HG03066 (cell line): ENCODE data around the gene CD164.
"Not testable (repeated sequence)": the region's sequence is repeated elsewhere in the genome, so short reads cannot be mapped to it uniquely, and the experiment has no call there.

ENCODE experiments used
- ATAC-seq: cut with Tn5 transposase; IDR thresholded peaks from one replicate; pipeline ENCODE4 v1.9.1; 2021; ENCODE audit warnings: low read depth; ENCODE audit not compliant: unreplicated experiment

Gene CD164

DNA sequence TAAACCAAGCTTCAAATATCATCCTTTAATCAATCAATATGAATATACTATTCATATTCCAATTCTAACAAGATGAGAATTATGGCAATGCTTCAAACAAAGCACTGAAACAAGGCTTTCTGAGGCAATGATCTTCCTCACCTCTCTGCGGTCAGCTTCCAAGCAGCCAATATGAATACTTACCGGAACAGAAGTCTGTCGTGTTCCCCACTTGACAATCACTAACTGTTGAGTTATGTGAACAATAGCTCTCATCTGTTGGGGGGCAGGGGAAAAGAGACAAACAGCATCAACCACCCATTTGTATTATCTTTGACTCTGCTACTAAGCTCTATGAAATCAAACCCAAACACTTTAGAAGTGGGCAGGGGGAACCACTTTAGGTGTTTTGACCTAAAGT, 4.5 kb downstream of the CD164 start:
- ATAC-seq: no peak

DNA sequence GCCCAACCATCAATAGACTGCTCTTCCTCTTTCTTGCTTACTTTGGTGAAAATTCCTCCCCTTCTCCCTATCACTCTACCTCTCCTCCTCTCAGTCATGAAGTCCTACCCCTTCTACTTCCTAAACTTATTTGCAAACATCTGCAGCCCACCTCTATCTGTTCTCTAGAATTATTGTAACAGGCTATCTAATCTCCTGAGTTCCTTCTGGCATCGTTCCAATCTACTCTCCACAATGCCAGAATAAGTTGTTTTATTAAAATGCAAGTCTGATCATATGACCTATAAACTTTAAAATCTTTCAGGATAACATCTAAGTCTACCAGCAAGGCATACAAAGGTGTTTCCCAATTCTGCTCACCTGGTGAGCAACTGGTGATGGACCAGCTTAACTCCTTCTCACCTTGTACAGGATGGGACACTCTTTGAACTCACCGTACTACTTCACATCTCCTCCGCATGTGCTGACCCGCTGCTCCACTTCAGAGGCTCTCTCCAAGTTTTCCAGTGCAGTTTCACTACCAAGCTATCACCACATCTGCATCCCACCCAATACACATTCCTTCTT, 7.9 kb downstream of the CD164 start:
- ATAC-seq: no peak

DNA sequence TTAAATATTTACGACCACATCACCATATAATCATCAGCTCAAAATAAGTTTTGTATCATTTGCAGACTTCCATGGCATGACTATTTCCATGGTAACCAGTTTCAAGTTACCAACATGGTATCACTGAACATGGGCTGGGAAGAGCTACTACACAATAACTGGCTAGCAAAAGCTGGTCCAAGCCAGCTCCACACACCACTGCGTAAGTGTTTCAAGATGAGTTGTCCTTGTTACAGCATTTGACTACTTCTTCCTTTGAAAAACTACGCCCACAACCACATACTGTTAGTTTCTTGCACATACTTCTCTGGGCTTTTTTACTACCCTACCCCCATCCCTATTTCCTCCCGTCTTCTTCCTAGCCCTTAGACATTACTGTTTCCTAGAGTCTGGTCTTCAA, 8.5 kb downstream of the CD164 start:
- ATAC-seq: peak; percentile 92

DNA sequence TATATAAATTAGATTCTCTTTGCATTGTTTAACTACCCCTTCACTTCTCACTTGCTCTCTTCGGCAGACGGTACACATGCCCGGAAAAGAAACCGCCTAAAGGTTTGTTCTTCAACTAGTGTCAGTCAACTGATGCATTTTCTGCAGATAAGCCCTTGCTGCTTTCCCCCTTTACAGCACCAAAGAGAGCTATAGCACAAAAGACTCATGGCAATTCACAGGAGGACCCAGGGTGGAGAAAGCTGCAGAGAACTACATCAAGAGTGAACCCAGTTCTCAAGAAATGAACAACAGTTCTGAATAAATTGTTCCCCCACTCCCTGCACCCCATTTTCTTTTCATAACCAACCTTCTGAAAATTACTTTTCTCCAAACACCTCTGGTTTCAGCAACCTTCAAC, 8.9 kb downstream of the CD164 start:
- peak; percentile 3 for ATAC-seq

DNA sequence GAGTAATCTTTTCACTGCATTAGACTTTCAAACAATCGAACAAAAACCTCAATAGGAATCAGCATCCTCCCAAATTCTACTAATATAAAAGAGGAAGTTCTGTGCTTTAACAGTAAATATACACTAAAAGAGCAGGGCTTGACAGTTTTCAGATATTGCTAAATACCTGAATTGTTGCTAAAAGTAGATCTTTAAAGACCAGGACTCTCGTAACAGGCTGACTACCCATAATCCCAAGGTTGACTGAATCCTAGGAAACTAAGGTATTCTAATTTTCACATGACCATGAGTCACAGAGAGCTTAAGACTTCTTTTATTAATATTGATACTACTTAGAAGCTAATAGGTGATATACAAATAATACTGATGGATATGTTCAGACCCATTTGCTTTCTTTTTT, 10.1 kb downstream of the CD164 start:
- ATAC-seq: no peak

DNA sequence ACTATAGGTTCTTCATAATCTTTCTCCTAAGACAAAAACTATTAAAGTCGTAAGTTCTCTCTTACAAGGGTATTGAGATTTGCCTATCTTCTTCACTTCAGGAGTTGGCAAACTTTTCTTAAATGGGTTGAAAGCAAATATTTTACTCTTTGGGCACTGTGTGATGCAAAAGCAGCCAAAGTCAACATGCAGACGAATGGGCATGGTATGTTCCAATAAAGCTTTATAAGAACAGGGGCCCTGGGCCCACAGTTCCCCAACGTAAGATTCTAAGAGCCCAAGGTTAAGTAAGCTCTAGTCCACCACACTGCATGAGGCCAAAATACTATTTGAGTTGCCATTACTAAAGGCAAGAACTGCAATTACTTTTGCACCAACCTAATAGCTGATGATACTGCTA, 11.5 kb downstream of the CD164 start:
- no peak for ATAC-seq

DNA sequence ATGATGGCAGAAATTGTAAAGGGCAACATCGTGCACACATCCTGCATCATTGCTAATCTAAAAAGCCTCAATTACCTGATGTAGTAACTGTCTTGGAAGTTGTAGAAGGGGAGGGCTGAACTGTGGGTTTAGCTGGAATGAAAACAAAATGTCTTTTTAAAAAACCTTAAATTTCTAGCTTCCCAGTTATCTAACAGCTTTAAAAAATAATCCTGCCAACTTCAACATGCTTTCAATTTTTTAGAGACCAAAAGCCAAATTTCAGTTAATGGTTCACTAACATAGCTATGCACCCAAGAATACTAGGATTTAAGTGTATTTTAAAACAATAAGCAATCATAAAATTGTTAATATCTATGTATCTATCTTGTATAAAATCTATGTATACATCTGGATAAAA, 11.9 kb downstream of the CD164 start:
- ATAC-seq: no peak

DNA sequence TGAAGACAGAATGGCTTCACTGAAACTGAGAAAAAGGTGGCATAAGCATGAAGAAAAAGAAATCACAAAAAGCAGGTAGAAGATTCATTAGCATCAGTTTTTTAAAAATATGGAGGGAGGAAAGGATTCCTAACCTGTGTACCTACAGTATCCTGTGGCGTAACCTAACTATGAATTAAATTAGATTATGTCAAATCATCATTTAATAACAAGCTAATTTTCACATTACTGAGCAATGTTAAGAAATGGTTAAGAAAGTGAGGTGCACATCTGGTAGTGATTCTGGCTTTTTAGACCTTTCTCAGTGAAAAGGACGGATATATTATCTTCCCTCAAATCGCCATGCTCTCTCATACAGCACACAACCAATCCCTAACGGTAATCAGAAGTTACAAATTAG, 12.5 kb downstream of the CD164 start:
- no peak for ATAC-seq

DNA sequence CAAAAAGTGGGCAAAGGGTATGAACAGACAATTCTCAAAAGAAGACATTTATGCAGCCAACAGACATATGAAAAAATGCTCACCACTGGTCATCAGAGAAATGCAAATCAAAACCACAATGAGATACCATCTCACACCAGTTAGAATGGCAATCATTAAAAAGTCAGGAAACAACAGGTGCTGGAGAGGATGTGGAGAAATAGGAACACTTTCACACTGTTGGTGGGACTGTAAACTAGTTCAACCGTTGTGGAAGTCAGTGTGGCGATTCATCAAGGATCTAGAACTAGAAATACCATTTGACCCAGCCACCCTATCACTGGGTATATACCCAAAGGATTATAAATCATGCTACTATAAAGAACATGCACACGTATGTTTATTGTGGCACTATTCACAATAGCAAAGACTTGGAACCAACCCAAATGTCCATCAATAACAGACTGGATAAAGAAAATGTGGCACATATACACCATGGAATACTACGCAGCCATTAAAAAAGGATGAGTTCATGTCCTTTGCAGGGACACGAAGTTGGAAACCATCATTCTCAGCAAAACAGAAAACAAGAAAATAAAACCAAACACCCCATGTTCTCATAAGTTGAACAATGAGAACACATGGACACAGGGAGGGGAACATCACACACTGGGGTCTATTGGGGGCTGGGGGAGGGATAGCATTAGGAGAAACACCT, 17.7 kb downstream of the CD164 start:
- ATAC-seq: not testable (repeated sequence)

DNA sequence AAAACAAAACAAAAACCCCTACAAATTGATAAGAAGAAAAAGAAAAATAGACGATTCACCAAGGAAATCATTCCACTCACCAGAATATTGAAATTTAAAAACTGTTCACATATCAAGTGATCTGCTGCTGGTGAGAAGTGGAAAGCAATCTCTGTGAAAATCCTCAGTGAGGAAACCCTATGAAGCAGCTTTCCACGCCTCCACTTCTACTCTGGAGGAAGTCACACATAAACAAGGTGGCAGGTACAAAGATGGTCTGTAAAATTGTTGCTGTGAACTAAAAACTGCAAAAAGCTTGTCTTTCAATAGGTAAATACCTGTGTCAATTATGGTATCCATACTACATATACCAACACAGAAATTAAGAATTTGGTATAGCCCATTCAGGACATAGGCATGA, 18.5 kb downstream of the CD164 start:
- ATAC-seq: no peak

DNA sequence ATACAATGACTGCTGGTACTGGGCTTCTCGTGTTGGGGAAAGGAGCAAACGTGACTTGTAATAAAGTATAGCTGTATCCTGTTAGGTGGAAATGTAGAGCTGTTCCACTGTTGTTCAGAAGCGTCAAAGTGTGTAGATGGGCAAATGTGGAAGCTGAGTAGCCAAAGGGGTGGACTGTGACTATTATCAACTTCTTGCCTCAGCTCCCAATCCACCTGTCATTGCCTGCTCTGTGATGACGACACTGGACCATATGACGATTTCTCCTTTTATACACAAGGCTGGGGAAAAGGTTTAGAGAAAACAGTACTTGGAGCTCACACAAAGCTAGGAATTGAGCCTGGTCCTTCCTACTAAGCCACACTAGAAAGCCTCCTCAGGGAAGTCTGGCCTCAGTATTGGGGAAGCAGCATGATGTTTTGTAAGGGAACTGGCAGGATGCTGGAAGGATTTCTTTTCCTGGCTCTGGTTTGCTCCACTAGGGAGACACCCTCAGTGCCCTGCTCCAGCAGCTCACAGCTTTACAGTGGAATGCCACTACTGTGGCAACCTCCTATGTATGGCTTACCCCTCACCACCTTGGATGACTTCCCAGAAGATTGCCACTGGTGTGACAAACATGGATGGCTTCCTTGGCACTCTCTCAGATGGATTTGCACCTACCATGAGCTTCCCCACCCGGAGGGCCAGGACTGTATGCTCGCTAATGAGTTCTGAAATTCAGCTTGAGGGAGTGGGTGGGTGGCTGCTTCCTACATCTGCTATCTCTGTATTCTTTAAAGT, 20.0 kb downstream of the CD164 start:
- no peak for ATAC-seq

DNA sequence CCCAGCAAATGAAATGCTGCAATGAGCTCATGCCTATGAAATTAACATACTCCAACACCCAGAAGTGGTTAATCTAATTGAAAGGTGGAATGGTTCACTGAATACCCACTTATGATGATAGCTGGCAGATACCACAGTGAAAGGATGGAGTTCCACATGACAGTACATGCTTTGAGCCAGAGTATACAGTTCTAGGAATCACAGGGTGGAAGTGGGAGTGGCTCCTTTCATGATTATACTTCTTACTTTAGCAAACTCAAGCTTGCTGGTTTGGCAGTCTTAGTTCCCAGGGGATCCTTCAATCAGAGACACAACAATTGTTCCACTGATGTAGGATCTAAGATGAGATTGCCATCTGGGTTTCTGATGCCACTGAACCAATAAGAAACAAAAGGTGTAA, 21.5 kb downstream of the CD164 start:
- ATAC-seq: no peak

DNA sequence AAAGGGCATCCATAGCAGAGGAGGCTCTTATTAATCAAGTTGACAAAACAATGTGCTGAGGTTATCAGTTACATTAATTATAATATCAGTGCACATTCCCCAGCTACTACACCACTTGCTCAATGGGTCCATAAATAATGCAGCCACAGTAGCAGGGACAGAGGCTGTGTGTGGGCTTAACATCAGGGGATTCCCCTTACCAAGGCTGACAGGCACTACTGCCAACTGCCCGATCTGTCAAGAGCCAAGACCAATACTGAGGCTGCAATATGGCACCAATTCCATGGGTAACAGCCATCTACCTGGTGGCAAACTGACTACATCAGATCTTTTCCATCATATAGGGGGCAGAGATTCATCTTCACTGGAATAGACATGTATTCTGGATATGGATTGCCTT, 22.0 kb downstream of the CD164 start:
- no peak for ATAC-seq

DNA sequence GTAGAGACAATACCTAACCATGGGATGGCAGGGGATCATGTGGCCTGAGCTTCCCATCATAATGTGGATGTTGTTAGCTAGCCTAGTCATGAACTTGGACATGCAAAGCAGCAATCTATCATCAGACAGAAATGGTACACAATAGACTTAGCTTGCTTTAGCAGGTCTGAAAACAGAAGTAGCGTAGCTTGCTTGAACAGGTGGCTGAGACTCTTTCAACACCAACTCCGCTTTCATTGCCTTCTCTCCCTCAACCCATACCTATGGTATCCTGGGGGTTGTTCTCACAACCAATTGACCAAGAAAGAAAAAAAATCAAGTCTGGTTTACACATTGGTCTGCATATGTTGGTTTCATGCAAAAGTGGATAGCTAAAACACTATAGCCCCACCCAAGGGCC, 23.0 kb downstream of the CD164 start:
- no peak for ATAC-seq

DNA sequence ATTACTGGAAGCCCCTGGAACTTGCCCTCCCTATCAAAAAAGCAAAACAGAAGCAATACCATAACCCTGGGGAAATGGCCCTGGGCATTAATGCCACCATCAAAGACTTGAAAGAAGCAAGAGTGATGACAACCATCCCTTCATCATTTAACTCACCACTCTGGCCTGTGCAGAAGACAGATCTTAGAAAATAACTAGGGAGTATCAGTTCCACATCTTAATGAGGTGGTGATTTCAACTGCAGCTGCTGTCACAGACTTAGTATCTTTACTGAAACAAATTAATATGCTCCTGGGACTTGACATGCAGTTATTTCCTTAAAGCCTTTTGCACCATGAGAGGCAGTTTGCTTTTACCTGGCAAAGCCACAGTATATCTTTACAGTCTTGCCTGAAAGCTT, 24.1 kb downstream of the CD164 start:
- no peak for ATAC-seq

DNA sequence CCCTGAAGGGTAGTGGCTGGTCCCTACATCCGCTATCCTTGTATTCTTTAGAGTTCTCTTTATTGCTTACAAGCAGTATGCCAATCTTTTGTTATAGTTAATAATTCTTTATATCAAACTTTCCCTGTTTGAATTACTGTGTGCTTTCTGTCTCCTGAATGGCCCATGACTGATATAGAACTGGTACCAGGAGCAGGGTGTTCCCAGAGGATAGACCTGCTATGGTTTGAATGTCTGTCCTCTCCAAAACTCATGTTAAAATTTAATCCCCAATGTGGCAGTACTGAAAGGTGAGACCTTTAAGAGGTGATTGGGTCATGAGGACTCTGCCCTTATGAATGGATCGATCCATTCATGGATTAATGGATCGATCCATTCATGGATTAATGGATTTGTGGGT, 26.0 kb downstream of the CD164 start:
- ATAC-seq: no peak

DNA sequence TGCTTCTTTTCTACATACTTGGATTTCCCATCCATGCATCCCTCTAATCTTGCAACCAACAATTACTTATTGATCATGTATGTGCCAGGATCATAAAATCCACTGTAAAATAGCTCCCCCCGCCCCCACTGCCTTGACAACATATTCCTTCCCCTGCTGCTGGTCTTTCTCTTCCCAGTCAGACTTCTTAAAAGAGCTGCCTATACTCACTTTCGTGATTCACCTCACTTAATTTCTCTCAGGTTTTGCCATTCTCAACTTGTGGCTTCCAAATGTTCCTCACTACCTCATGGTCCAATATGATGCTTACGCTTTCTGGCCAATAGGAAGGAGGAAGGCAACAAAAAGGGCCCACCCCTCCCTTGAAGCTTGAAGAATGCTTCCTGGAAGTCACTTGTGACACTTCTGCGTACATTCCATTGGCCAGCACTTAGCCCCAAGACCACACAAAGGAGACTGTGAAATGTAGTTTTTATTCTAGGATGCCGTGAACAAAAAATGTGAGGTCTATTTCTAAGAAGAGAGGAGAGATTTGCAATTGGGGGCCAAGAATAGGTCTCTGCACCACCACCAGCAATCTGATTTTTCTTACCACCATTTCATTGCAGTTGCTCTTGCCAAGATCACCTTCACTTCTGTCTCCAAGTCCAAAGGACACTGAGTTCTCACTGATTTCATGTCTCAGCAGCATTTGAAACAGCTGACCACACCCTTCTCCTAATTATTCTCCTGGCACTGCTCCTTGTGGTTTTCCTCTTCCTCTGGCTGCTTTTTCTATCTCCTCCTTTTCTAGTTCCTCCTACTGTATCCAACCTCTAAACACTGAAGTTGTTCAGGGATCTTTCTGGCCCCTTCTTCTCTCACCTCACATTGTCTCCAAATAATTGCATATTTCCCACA, 30.8 kb downstream of the CD164 start:
- no peak for ATAC-seq

DNA sequence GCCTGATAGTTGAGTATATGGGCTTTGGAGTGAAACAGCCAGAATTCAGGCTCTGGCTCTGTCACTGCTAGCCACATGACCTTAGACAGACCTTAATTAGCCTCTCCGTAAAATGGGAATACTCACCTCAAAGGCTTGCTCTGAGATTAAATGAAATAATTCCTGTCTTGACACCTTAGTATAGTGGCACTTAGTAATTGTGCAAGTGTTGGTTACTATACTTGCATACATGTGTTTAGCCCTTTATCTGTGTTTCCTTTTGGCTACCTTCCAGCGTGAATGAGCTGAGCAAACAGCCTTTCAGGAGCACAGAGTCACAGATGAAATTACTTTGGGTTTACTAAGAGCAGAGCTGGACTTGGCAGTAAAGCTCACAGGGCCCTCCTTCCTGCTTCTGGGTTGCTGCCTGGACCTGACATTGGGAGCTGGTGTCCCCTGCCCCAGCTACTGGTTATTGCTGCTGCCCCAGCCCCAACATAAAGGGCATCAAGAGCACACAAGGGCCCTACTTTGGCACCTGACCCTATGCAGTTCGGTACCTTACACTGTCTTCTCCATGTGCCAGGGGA, 32.8 kb downstream of the CD164 start:
- ATAC-seq: no peak

DNA sequence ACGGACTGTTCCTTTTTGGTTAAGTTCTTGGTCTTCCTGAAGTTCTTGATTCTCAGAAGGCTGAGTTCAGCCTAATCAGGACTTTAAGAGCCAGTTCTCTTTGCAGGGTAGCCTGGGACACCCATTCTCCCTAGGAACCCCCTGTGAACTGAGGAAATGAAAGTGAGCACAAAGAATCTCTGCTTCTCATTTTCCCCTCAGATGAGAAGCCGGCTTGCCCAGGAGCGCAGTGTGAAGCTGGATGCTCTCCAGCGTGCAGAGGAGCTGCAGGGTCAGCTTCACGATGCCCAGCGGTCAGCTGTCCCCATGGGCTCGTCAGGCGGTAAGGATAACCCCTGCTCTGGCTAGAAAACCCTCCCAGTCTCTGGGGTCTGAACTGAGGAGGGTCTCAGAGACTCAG, 34.0 kb downstream of the CD164 start:
- no peak for ATAC-seq

DNA sequence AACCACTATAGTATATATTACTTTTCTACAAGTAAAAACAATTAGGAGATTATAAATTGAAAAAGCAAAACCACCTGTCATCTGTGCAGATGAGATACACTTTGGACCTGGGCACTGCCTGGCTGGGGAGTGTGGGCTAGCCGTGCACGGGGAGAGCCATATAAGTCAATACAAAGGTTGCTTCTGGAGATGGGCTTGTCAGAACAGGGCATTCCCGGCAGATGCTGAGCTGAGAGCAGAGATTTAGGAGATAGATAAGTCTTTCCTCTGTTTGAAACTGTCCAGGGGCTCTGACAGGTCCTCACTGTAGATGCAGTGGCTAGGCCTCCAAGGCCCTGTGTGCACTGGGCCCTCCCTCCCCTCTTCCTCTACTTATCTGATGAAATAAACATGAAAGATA, 34.5 kb downstream of the CD164 start:
- ATAC-seq: no peak

DNA sequence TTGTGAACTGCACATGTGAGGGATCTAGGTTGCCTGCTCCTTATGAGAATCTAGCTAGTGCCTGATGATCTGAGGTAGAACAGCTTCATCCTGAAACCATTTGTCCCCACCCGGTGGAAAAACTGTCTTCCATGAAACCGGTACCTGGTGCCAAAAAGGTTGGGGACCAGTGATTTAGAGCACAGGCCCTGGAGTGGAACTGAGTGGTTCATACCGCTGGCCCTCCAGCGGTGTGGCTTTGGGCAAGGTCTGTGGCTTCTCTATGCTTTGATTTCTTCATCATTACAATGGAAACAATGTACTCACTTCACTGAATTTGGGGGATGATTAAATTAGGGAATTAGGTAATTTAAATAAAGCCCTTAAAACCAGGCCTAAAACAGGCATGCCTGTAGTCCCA, 36.3 kb downstream of the CD164 start:
- no peak for ATAC-seq
